Body of pancreas (tissue), 4 donors: Measurements from ENCODE around the gene PTPRN2.

ENCODE experiments used
- POLR2A ChIP-seq, 3 donors: fragments of 450-650 bp; IDR thresholded peaks; one replicate each; pipeline ENCODE4 v1.6.1; 2016; ENCODE audit warnings: antibody characterized with exemption in 3 of 3, mild to moderate bottlenecking in 2 of 3
- TF ChIP-seq, protein P1 (sequence below), 7 experiments: fragments of 450-650 bp in 4 of 7; fragments of 200-600 bp in 3 of 7; sonication (generic) in 3 of 7; IDR thresholded peaks; one replicate each; pipeline ENCODE4 v1.5.1; 2016 to 2019; ENCODE audit warnings: antibody characterized with exemption in 7 of 7

DNA sequence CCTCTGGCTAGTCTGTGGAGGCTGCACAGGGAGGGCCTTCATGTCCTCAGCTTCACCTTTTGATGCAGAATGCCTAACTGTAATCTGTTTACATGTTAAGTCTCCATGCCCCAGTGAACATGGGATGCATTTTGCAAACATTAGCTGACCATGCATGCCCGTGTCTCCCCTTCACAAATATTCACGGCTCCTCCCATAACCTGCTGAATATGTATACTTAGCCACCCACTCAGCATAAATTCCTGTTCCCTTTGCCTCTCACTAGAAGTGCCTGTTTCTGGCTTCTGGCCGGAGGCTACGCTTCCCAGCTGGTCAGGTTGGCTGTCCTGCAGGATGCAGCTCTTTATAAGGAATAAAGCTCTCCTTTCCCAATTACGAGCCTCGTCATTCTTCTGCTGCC, 698.1 kb downstream of the PTPRN2 start:
- TF ChIP-seq, protein P1, sequence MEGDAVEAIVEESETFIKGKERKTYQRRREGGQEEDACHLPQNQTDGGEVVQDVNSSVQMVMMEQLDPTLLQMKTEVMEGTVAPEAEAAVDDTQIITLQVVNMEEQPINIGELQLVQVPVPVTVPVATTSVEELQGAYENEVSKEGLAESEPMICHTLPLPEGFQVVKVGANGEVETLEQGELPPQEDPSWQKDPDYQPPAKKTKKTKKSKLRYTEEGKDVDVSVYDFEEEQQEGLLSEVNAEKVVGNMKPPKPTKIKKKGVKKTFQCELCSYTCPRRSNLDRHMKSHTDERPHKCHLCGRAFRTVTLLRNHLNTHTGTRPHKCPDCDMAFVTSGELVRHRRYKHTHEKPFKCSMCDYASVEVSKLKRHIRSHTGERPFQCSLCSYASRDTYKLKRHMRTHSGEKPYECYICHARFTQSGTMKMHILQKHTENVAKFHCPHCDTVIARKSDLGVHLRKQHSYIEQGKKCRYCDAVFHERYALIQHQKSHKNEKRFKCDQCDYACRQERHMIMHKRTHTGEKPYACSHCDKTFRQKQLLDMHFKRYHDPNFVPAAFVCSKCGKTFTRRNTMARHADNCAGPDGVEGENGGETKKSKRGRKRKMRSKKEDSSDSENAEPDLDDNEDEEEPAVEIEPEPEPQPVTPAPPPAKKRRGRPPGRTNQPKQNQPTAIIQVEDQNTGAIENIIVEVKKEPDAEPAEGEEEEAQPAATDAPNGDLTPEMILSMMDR (IDR thresholded peaks at IDR 0.05): no peak
- no peak for TF ChIP-seq POLR2A (IDR thresholded peaks at IDR 0.05)
